K562 (cell line): Measurements from ENCODE around the gene FXYD4. TPM values are rescaled to one million over a fixed set of nuclear protein-coding genes. Genes with fewer than 3 reads are reported as not detected.

Experiments used
- HDAC8 ChIP-seq: fragments of 450-650 bp; IDR thresholded peaks from 2 replicates; pipeline ENCODE4 v1.6.1; 2016; ENCODE audit warnings: mild to moderate bottlenecking, missing genetic modification characterization, moderate library complexity, missing compliant biosample characterization
- HMGN3 ChIP-seq: IDR thresholded peaks from 2 replicates; pipeline ENCODE4 v1.6.1; 2011; ENCODE audit warnings: borderline replicate concordance, low read depth, mild to moderate bottlenecking, mixed read lengths, low read length; ENCODE audit not compliant: insufficient read length; ENCODE audit errors: extremely low read depth
- KDM5B ChIP-seq: fragments of 200-600 bp; sonication (generic); IDR thresholded peaks from 2 replicates; pipeline ENCODE4 v1.6.1; 2012; ENCODE audit warnings: low read depth, mild to moderate bottlenecking, moderate library complexity, low read length, control low read depth, inconsistent platforms; ENCODE audit not compliant: insufficient replicate concordance
- KLF10 ChIP-seq: fragments of 250-450 bp; sonication (Bioruptor Pico); IDR thresholded peaks from 2 replicates; pipeline ENCODE4 v1.6.1; 2021; ENCODE audit warnings: matching md5 sums
- MCM3 ChIP-seq: fragments of 450-650 bp; IDR thresholded peaks from 2 replicates; pipeline ENCODE4 v1.6.1; 2016
- POLR2H ChIP-seq: IDR thresholded peaks from 2 replicates; pipeline ENCODE4 v1.6.1; 2016; ENCODE audit warnings: missing genetic modification characterization, low read depth, mild to moderate bottlenecking, control low read depth, missing compliant biosample characterization, moderate library complexity
- TEAD1 ChIP-seq, 2 experiments: fragments of 450-650 bp in 1 of 2; sonication (generic) in 1 of 2; formaldehyde crosslinking; IDR thresholded peaks; 2 replicates each; pipeline versions ENCODE4 v1.4.0 to v1.8.0; 2020 to 2022; ENCODE audit warnings: mild to moderate bottlenecking in 2 of 2, missing genetic modification reagents in 1 of 2
- ZKSCAN1 ChIP-seq: fragments of 150-350 bp; IDR thresholded peaks from 2 replicates; pipeline ENCODE4 v1.6.1; 2016; ENCODE audit warnings: low read depth, low read length
- ZNF134 ChIP-seq: fragments of 250-450 bp; sonication (Bioruptor Pico); conservative IDR thresholded peaks from 2 replicates; pipeline ENCODE4 v1.4.0; 2020
- ZNF282 ChIP-seq: sonication (generic); formaldehyde crosslinking; IDR thresholded peaks from 2 replicates; pipeline ENCODE4 v1.8.1; 2023; ENCODE audit warnings: missing genetic modification reagents
- ZNF311 ChIP-seq: fragments of 250-450 bp; sonication (Bioruptor Pico); IDR thresholded peaks from 2 replicates; pipeline ENCODE4 v1.4.0; 2020; ENCODE audit warnings: mild to moderate bottlenecking, moderate library complexity
- ZNF507 ChIP-seq: conservative IDR thresholded peaks from 2 replicates; pipeline ENCODE4 v1.6.1; 2017; ENCODE audit warnings: missing genetic modification characterization, missing compliant biosample characterization
- ZNF77 ChIP-seq: fragments of 250-450 bp; sonication (Bioruptor Pico); IDR thresholded peaks from 2 replicates; pipeline ENCODE4 v1.5.0; 2020
- polyA plus RNA-seq, 8 experiments: library from polyadenylated mRNA; depleted of rRNA in 4 of 8; stranded (reverse) in 5 of 8; unstranded in 3 of 8; fragments of >200 nt; fragmentation: Nextera tagmentation in 2 of 8; fragmentation: Illumina TruSeq in 1 of 8; extraction: Ambion mirVana in 2 of 8; extraction: Trizol in 1 of 8; gene quantifications; 2 replicates each; pipeline versions ENCODE4 v1.2.1 to v1.2.3, GENCODE V29; 2011 to 2014; ENCODE audit warnings: inconsistent platforms in 1 of 8, missing spikeins in 1 of 8
- total RNA-seq, 7 experiments: library from RNA; depleted of rRNA in 6 of 7; stranded (reverse); fragments of >200 nt in 6 of 7; fragmentation: Illumina TruSeq in 2 of 7; extraction: Trizol in 2 of 7; gene quantifications; 2 replicates each; pipeline versions ENCODE4 v1.2.1 to v1.2.3, GENCODE V29; 2011 to 2021; ENCODE audit warnings: low replicate concordance in 1 of 7
- TF ChIP-seq, protein P1 (sequence below): fragments of 250-450 bp; sonication (Bioruptor Pico); IDR thresholded peaks from 2 replicates; pipeline ENCODE4 v1.4.0; 2020; ENCODE audit warnings: mild to moderate bottlenecking, moderate library complexity
- TF ChIP-seq, protein P2 (sequence below): fragments of 450-650 bp; conservative IDR thresholded peaks from 2 replicates; pipeline ENCODE4 v1.6.1; 2016; ENCODE audit warnings: missing genetic modification characterization, low read depth, mild to moderate bottlenecking, control low read depth, missing compliant biosample characterization
- TF ChIP-seq, protein P3 (sequence below): fragments of 450-650 bp; formaldehyde crosslinking; conservative IDR thresholded peaks from 2 replicates; pipeline ENCODE4 v1.4.0; 2022; ENCODE audit warnings: mild to moderate bottlenecking, missing genetic modification characterization
- TF ChIP-seq, protein P4 (sequence below): sonication (generic); formaldehyde crosslinking; IDR thresholded peaks from 2 replicates; pipeline ENCODE4 v1.8.0; 2022; ENCODE audit warnings: mild to moderate bottlenecking, missing genetic modification reagents
- TF ChIP-seq, protein P5 (sequence below): sonication (generic); formaldehyde crosslinking; IDR thresholded peaks from 2 replicates; pipeline ENCODE4 v1.8.1; 2023; ENCODE audit warnings: mild to moderate bottlenecking, missing genetic modification reagents, moderate library complexity

FXYD4 gene
- total and polyA plus RNA-seq, 9 of the 15 experiments (the other 6 are each of a cell fraction or from before 2014, with no cell fraction given), result not detected

DNA sequence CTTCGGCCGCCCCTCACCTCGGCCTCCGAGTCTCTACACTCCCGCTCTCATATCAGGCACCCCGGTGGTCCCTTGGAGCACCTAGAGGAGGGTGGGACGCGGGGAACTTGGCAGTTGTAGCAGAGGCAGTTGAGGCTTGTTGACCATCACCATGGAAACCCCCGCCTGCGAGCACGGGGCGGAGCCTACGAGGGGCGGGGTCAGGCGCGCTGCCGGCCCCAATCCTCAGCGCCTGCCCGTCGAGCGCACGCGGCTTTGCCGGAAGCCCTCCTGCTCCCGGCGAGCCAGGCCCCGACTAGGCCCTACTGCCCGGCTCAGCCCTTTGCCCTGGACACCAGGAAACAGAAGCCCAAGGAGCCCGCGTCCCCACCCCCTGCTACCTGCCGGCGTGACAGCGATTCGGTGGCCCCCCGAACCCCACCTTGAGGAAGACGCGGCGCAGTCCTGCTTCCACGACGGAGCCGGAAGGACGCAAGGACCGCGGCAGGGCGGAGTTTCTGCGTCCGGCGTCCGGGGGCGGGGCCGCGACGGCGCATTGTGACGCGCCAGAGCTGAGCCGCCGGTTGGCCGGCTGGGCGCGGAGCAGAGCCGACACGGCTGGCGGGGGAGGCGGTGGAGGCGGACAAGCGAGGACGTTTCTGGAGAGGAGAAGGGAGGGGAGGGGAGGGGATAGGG lies 37.4 kb downstream of the FXYD4 start, which contains the start of gene HNRNPF (continued):
- TF ChIP-seq, protein P1, sequence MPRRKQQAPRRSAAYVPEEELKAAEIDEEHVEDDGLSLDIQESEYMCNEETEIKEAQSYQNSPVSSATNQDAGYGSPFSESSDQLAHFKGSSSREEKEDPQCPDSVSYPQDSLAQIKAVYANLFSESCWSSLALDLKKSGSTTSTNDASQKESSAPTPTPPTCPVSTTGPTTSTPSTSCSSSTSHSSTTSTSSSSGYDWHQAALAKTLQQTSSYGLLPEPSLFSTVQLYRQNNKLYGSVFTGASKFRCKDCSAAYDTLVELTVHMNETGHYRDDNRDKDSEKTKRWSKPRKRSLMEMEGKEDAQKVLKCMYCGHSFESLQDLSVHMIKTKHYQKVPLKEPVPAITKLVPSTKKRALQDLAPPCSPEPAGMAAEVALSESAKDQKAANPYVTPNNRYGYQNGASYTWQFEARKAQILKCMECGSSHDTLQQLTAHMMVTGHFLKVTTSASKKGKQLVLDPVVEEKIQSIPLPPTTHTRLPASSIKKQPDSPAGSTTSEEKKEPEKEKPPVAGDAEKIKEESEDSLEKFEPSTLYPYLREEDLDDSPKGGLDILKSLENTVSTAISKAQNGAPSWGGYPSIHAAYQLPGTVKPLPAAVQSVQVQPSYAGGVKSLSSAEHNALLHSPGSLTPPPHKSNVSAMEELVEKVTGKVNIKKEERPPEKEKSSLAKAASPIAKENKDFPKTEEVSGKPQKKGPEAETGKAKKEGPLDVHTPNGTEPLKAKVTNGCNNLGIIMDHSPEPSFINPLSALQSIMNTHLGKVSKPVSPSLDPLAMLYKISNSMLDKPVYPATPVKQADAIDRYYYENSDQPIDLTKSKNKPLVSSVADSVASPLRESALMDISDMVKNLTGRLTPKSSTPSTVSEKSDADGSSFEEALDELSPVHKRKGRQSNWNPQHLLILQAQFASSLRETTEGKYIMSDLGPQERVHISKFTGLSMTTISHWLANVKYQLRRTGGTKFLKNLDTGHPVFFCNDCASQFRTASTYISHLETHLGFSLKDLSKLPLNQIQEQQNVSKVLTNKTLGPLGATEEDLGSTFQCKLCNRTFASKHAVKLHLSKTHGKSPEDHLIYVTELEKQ (CRISPR knock-in tag), result no peak
- TF ChIP-seq HDAC8 (tag), result peak; percentile 92
- peak; percentile 95; the same call in 1 of the 2 replicates for TF ChIP-seq ZNF282
- TF ChIP-seq MCM3, result no peak
- TF ChIP-seq HMGN3, result peak; percentile 93
- TF ChIP-seq, protein P2, sequence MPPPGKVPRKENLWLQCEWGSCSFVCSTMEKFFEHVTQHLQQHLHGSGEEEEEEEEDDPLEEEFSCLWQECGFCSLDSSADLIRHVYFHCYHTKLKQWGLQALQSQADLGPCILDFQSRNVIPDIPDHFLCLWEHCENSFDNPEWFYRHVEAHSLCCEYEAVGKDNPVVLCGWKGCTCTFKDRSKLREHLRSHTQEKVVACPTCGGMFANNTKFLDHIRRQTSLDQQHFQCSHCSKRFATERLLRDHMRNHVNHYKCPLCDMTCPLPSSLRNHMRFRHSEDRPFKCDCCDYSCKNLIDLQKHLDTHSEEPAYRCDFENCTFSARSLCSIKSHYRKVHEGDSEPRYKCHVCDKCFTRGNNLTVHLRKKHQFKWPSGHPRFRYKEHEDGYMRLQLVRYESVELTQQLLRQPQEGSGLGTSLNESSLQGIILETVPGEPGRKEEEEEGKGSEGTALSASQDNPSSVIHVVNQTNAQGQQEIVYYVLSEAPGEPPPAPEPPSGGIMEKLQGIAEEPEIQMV (tag), result no peak
- TF ChIP-seq ZNF134, result no peak
- TF ChIP-seq, protein P3, sequence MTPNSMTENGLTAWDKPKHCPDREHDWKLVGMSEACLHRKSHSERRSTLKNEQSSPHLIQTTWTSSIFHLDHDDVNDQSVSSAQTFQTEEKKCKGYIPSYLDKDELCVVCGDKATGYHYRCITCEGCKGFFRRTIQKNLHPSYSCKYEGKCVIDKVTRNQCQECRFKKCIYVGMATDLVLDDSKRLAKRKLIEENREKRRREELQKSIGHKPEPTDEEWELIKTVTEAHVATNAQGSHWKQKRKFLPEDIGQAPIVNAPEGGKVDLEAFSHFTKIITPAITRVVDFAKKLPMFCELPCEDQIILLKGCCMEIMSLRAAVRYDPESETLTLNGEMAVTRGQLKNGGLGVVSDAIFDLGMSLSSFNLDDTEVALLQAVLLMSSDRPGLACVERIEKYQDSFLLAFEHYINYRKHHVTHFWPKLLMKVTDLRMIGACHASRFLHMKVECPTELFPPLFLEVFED (CRISPR knock-in tag), result 0 out of 2 replicates have a peak, but pooled peaks have one; percentile 59
- TF ChIP-seq KDM5B, result peak; percentile 44
- peak; percentile 78 to 85; a peak in 3 of 4 replicates for TF ChIP-seq TEAD1 (CRISPR knock-in tag; IDR thresholded peaks at IDR 0.05)
- TF ChIP-seq POLR2H (tag), result peak; percentile 86
- TF ChIP-seq KLF10 (CRISPR knock-in tag), result no peak
- TF ChIP-seq ZKSCAN1, result peak; percentile 67
- no peak for TF ChIP-seq ZNF77
- TF ChIP-seq, protein P4, sequence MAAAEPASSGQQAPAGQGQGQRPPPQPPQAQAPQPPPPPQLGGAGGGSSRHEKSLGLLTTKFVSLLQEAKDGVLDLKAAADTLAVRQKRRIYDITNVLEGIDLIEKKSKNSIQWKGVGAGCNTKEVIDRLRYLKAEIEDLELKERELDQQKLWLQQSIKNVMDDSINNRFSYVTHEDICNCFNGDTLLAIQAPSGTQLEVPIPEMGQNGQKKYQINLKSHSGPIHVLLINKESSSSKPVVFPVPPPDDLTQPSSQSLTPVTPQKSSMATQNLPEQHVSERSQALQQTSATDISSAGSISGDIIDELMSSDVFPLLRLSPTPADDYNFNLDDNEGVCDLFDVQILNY (CRISPR knock-in tag), result peak; percentile 94; the same call in 1 of the 2 replicates
- TF ChIP-seq ZNF507 (tag), result no peak
- TF ChIP-seq, protein P5, sequence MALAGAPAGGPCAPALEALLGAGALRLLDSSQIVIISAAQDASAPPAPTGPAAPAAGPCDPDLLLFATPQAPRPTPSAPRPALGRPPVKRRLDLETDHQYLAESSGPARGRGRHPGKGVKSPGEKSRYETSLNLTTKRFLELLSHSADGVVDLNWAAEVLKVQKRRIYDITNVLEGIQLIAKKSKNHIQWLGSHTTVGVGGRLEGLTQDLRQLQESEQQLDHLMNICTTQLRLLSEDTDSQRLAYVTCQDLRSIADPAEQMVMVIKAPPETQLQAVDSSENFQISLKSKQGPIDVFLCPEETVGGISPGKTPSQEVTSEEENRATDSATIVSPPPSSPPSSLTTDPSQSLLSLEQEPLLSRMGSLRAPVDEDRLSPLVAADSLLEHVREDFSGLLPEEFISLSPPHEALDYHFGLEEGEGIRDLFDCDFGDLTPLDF (CRISPR knock-in tag), result peak; percentile 90
- TF ChIP-seq ZNF311 (CRISPR knock-in tag), result 0 out of 2 replicates have a peak, but pooled peaks have one; percentile 22
